Neuronal stem cell (in vitro differentiated cells): ENCODE measurements around the gene CLDN17.

ENCODE experiments used
- DNase-seq: peaks from one replicate; pipeline ENCODE4 v3.0.0-alpha.2; 2013; ENCODE audit warnings: low spot score
- H2AFZ ChIP-seq: one replicate; pipeline ENCODE4 v1.6.1; 2013; ENCODE audit warnings: mild to moderate bottlenecking, low read length, inconsistent platforms
- H2AK5ac ChIP-seq: 2 replicates; pipeline ENCODE4 v1.6.1; 2013; ENCODE audit warnings: low read depth, mild to moderate bottlenecking, inconsistent platforms, low read length, moderate library complexity, mixed read lengths
- H2BK120ac ChIP-seq: 2 replicates; pipeline ENCODE4 v1.6.1; 2013; ENCODE audit warnings: low read depth, mild to moderate bottlenecking, inconsistent platforms, low read length, moderate library complexity, mixed read lengths
- H2BK12ac ChIP-seq: one replicate; pipeline ENCODE4 v1.6.1; 2013; ENCODE audit warnings: low read length, inconsistent platforms
- H2BK15ac ChIP-seq: 2 replicates; pipeline ENCODE4 v1.6.1; 2013; ENCODE audit warnings: mild to moderate bottlenecking, low read length, inconsistent platforms, mixed read lengths
- H2BK5ac ChIP-seq: one replicate; pipeline ENCODE4 v1.6.1; 2013; ENCODE audit warnings: inconsistent platforms, mild to moderate bottlenecking, low read length, moderate library complexity
- H3K14ac ChIP-seq: one replicate; pipeline ENCODE4 v1.6.1; 2013; ENCODE audit warnings: low read length, inconsistent platforms
- H3K18ac ChIP-seq: 2 replicates; pipeline ENCODE4 v1.6.1; 2013; ENCODE audit warnings: low read length, inconsistent platforms
- H3K23ac ChIP-seq: 2 replicates; pipeline ENCODE4 v1.6.1; 2013; ENCODE audit warnings: low read depth, mild to moderate bottlenecking, mixed read lengths, low read length, inconsistent platforms; ENCODE audit not compliant: poor library complexity
- H3K27ac ChIP-seq: replicated peaks from 3 replicates; pipeline ENCODE4 v1.5.1; 2013; ENCODE audit warnings: low read length, inconsistent platforms
- H3K27me3 ChIP-seq, 3 experiments: 2 replicates each; pipeline ENCODE4 v1.6.1; 2013; ENCODE audit warnings: low read length in 3 of 3, mild to moderate bottlenecking in 2 of 3, inconsistent platforms in 1 of 3, low read depth in 1 of 3, mixed read lengths in 1 of 3, moderate library complexity in 1 of 3; ENCODE audit not compliant: control insufficient read depth in 3 of 3, insufficient read depth in 3 of 3
- H3K36me3 ChIP-seq, 2 donors: replicated peaks in 1 of 2; 2 replicates each; pipeline ENCODE4 v1.6.1; 2013; ENCODE audit warnings: low read length in 2 of 2; ENCODE audit not compliant: control insufficient read depth in 2 of 2, insufficient read depth in 2 of 2
- H3K4ac ChIP-seq: 2 replicates; pipeline ENCODE4 v1.6.1; 2013; ENCODE audit warnings: inconsistent platforms, mild to moderate bottlenecking, low read length, moderate library complexity
- H3K4me1 ChIP-seq, 2 donors: 1 replicate in 1 of 2; 2 replicates in 1 of 2; pipeline ENCODE4 v1.6.1; 2013; ENCODE audit warnings: low read length in 2 of 2, low read depth in 1 of 2; ENCODE audit not compliant: control insufficient read depth in 2 of 2, insufficient read depth in 1 of 2
- H3K4me2 ChIP-seq: one replicate; pipeline ENCODE4 v1.6.1; 2013; ENCODE audit warnings: mild to moderate bottlenecking, low read length, inconsistent platforms; ENCODE audit not compliant: insufficient read depth, poor library complexity, severe bottlenecking
- H3K4me3 ChIP-seq, 2 donors: 2 replicates each; pipeline ENCODE4 v1.5.1; 2013; ENCODE audit warnings: low read length in 2 of 2, mild to moderate bottlenecking in 2 of 2, inconsistent platforms in 1 of 2, moderate library complexity in 1 of 2
- H3K79me1 ChIP-seq: one replicate; pipeline ENCODE4 v1.6.1; 2013; ENCODE audit warnings: low read depth, mild to moderate bottlenecking, inconsistent platforms, low read length, moderate library complexity
- H3K9ac ChIP-seq: one replicate; pipeline ENCODE4 v1.6.1; 2013; ENCODE audit warnings: mild to moderate bottlenecking, low read depth, low read length, inconsistent platforms; ENCODE audit not compliant: poor library complexity
- H3K9me3 ChIP-seq, 2 donors: replicated peaks in 1 of 2; 2 replicates each; pipeline versions ENCODE3 to v1.6.1; 2013; ENCODE audit warnings: low read length in 2 of 2, mild to moderate bottlenecking in 2 of 2, inconsistent platforms in 1 of 2, low read depth in 1 of 2, mixed read lengths in 1 of 2, moderate library complexity in 1 of 2; ENCODE audit not compliant: control insufficient read depth in 2 of 2, insufficient read depth in 1 of 2
- H4K8ac ChIP-seq: one replicate; pipeline ENCODE4 v1.6.1; 2013; ENCODE audit warnings: low read depth, mild to moderate bottlenecking, inconsistent platforms, low read length, moderate library complexity
- H4K91ac ChIP-seq: one replicate; pipeline ENCODE4 v1.6.1; 2013; ENCODE audit warnings: low read length, low read depth, mild to moderate bottlenecking, inconsistent platforms; ENCODE audit not compliant: poor library complexity
- WGBS, 2 donors: extraction: QIAGEN DNeasy Blood & Tissue Kit; methylation state at CpG; one replicate each; pipeline ENCODE4 v1.1.7; 2013; ENCODE audit warnings: missing lambda C conversion rate in 2 of 2, mixed read lengths in 1 of 2; ENCODE audit not compliant: insufficient read length in 2 of 2, insufficient replicate concordance in 1 of 2; ENCODE audit errors: extremely low coverage in 2 of 2; 5-methylcytosine and 5-hydroxymethylcytosine counted together

The CLDN17 gene

GRCh38 chr21:30193201-30193600 is 26.6 kb upstream of the CLDN17 start:
- H4K91ac ChIP-seq: no peak overlapping the region
- no peak overlapping the region for H2BK5ac ChIP-seq
- H2AK5ac ChIP-seq: no peak overlapping the region
- H3K79me1 ChIP-seq: no peaks in the 10 kb centered on the region
- no peak overlapping the region for H3K4me3 ChIP-seq
- H3K4me2 ChIP-seq: no peak overlapping the region
- H3K27me3 ChIP-seq: no peaks in the 10 kb centered on the region
- no peak overlapping the region for H3K27ac ChIP-seq
- H2AFZ ChIP-seq: no peak overlapping the region
- no CpG with 5 or more reads among the region's 2 CpGs for WGBS, 2 donors
- no peaks in the 10 kb centered on the region for H3K9me3 ChIP-seq
- no peak overlapping the region for H4K8ac ChIP-seq
- no peak overlapping the region for H3K9ac ChIP-seq
- H2BK15ac ChIP-seq: no peak overlapping the region
- no peak overlapping the region for H3K4ac ChIP-seq
- H2BK120ac ChIP-seq: no peak overlapping the region
- H2BK12ac ChIP-seq: no peak overlapping the region
- no peaks in the 10 kb centered on the region for H3K36me3 ChIP-seq
- H3K14ac ChIP-seq: no peak overlapping the region
- H3K18ac ChIP-seq: no peak overlapping the region
- H3K4me1 ChIP-seq: no peaks in the 10 kb centered on the region
- H3K23ac ChIP-seq: no peak overlapping the region
- no peak for DNase-seq

- no peak overlapping the region for H2BK5ac ChIP-seq
- WGBS, 2 donors: no CpG with 5 or more reads among the region's 7 CpGs
- H3K36me3 ChIP-seq: no peaks in the 10 kb centered on the region
Measured at GRCh38 chr21:30190554-30190953, 23.9 kb upstream of the CLDN17 start.

DNA sequence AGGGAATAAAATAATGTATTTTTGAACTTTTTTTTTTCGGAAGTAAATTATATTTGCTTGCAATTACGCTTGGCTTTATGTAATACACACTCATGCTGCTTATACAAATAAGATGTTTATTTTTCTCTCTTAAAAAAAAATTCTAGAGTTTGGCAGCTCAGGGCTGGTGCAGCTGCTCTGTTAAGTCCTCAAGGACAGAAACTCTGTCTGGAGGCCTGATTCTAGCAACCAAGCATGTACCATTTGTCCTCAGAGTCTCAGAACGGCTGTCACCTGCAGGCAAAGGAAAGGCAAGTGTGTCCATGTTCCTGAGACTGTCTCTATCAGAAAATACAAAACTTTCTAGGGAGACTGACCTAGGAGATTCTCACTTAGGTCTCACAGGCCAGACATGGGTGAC is 23.2 kb upstream of the CLDN17 start:
- H3K18ac ChIP-seq: no peak overlapping the region
- no CpG with 5 or more reads among the region's 3 CpGs for WGBS, 2 donors

More at GRCh38 chr21:30190554-30190953, 23.9 kb upstream of the CLDN17 start:
- H2AFZ ChIP-seq: no peak overlapping the region
- H2BK15ac ChIP-seq: no peak overlapping the region
- H2BK120ac ChIP-seq: no peak overlapping the region
- no peak overlapping the region for H2BK12ac ChIP-seq
- H4K91ac ChIP-seq: no peak overlapping the region
- H3K4ac ChIP-seq: no peak overlapping the region
- no peak overlapping the region for H4K8ac ChIP-seq
- H3K23ac ChIP-seq: no peak overlapping the region
- DNase-seq: no peak
- no peak overlapping the region for H3K27ac ChIP-seq
- H3K14ac ChIP-seq: no peak overlapping the region
- no peaks in the 10 kb centered on the region for H3K9me3 ChIP-seq
- H3K79me1 ChIP-seq: no peaks in the 10 kb centered on the region
- H3K4me2 ChIP-seq: no peak overlapping the region
- no peak overlapping the region for H3K18ac ChIP-seq
- no peaks in the 10 kb centered on the region for H3K27me3 ChIP-seq
- H3K4me1 ChIP-seq: no peaks in the 10 kb centered on the region
- H2AK5ac ChIP-seq: no peak overlapping the region
- H3K9ac ChIP-seq: no peak overlapping the region
- H3K4me3 ChIP-seq: no peak overlapping the region

DNA sequence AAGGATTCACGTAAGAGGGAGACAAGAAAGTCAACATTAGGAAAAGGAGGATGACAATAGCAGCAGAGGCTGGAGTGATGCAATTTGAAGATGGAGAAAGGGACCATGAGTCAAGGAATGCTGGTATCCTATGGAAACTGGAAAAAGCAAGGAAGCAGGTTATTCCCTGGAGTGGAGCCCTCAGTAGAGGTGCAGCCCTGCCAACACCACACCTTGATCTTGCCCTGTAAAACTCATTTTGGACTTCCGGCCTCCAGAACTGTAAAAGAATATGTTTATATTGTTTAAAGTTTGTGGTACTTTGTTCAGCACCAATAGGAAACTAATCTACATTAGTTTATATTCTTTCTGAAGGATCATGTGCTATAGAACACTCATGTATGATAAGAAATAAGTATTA is 19.6 kb upstream of the CLDN17 start:
- Histone ChIP-seq H3K79me1 (no peaks in the 10 kb centered on the region), H3K23ac (no peak overlapping the region), H3K4ac (no peak overlapping the region), H3K27me3 (no peaks in the 10 kb centered on the region), H3K27ac (no peak overlapping the region), H3K4me1 (no peaks in the 10 kb centered on the region), H2BK120ac (no peak overlapping the region), H2BK12ac (no peak overlapping the region), H4K91ac (no peak overlapping the region), H2BK5ac (no peak overlapping the region), H4K8ac (no peak overlapping the region), H3K4me2 (no peak overlapping the region), H3K4me3 (no peak overlapping the region), H3K9me3 (no peaks in the 10 kb centered on the region), H2AK5ac (no peak overlapping the region), H2BK15ac (no peak overlapping the region), H3K9ac (no peak overlapping the region), H3K18ac (no peak overlapping the region), H3K14ac (no peak overlapping the region), H3K36me3 (no peaks in the 10 kb centered on the region), H2AFZ (no peak overlapping the region)
- WGBS, 2 donors: no CpG with 5 or more reads among the region's 2 CpGs
- no peak for DNase-seq

More for the DNA sequence above, 23.2 kb upstream of the CLDN17 start:
- Histone ChIP-seq H2BK120ac (no peak overlapping the region), H3K4me3 (no peak overlapping the region), H3K4ac (no peak overlapping the region), H2AK5ac (no peak overlapping the region), H3K23ac (no peak overlapping the region), H3K4me1 (no peaks in the 10 kb centered on the region), H3K9me3 (no peaks in the 10 kb centered on the region), H3K79me1 (no peaks in the 10 kb centered on the region), H2AFZ (no peak overlapping the region), H2BK5ac (no peak overlapping the region), H4K8ac (no peak overlapping the region), H3K4me2 (no peak overlapping the region), H3K14ac (no peak overlapping the region), H2BK12ac (no peak overlapping the region), H4K91ac (no peak overlapping the region), H2BK15ac (no peak overlapping the region), H3K36me3 (no peaks in the 10 kb centered on the region), H3K9ac (no peak overlapping the region), H3K27ac (no peak overlapping the region), H3K27me3 (no peaks in the 10 kb centered on the region)
- DNase-seq: no peak
